Left ventricle myocardium inferior (tissue), 1 donor: ENCODE results near the gene SP2. TPM values are rescaled to one million over a fixed set of nuclear protein-coding genes. Genes with fewer than 3 reads are reported as not detected.

Source experiments
- DNase-seq: peaks from one replicate; pipeline ENCODE4 v3.0.0-alpha.2; 2020
- H3K27ac ChIP-seq: fragments of 200-600 bp; replicated peaks from 2 replicates; pipeline ENCODE4 v1.8.0; 2021
- H3K27me3 ChIP-seq: fragments of 200-600 bp; 2 replicates; pipeline ENCODE4 v1.8.0; 2021; ENCODE audit warnings: low read depth
- H3K36me3 ChIP-seq: fragments of 200-600 bp; 2 replicates; pipeline ENCODE4 v1.8.0; 2021
- H3K4me1 ChIP-seq: fragments of 200-600 bp; 2 replicates; pipeline ENCODE4 v1.8.0; 2021
- H3K4me3 ChIP-seq: fragments of 200-600 bp; 2 replicates; pipeline ENCODE4 v1.8.0; 2021; ENCODE audit warnings: mild to moderate bottlenecking, moderate library complexity
- H3K9me3 ChIP-seq: fragments of 200-600 bp; replicated peaks from 2 replicates; pipeline ENCODE4 v1.8.0; 2021
- intact Hi-C: fragments of 100-400 bp; cut with micrococcal nuclease; formaldehyde crosslinking; loops from one replicate; pipeline ENCODE4 v1.11.0; 2022
- long read RNA-seq: library from polyadenylated mRNA; unstranded; transcript quantifications from one replicate; pipeline ENCODE4 v2.0.0, GENCODE V29; 2021
- total RNA-seq: library from RNA; stranded (reverse); fragmentation: NEBNext Ultra II Directional; extraction: Animal tissue kit (Norgen Biotek cat#: 25700); gene quantifications from one replicate; pipeline ENCODE4 v1.2.1, GENCODE V29; 2021
- TF ChIP-seq, protein P1 (sequence below): fragments of 200-600 bp; IDR thresholded peaks from 2 replicates; pipeline ENCODE4 v1.8.0; 2021; ENCODE audit warnings: antibody characterized with exemption, mild to moderate bottlenecking, borderline replicate concordance
- donor health status: DM: no; HTN: yes; CAD: no; lungs with severe emphysema.

SP2 gene
- total RNA-seq, result 13.9 TPM
- long read RNA-seq, transcript SP2-201 (7 exons, 3,112 nt), result major isoform, 7 of 40 reads
- long read RNA-seq, partial matches to known transcripts, result 18 of 40 reads
- long read RNA-seq, other reads (novel, unspliced or antisense), result 15 of 40 reads

DNA sequence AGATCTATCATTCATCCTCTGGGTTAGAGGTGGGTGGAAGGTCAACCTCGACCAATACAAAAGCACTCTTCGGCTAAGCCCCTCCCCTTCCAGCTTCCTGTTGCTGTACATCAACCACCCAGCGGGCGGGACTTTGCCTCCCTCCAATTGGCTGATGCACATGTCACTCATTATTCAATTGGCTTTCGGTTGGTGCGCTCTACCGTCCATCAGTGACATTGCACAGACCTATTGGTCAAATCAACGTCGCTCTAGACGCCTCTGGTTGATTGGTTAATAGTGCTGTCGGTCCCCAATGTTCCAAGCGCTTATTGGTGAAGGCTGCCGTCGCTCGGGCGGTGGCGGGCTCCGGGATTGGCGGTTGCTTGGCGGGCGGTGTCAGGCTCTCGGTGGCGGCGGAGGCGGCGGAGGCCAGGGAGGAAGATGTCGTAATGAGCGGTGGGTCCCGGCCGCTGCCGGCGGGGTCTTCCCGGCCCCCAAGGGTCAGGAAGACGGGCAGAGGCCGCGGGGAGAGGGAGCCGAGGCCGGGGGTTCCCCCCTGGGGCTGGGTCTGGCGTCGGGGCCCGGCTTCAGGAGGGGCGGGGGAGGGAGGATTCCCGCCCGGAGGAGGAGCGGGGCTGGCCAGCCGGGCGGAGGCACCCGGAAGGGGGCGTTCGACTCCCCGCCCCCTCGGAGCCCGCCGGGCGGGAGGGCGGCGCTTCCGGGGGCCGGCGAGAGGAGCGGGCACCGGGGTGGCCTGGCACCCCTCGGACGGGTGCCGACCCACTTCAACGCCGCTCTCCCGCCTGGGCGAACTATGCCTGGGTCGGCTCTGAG lies at the start of gene SP2:
Gene SP2 (plus strand): TSS at position 381 of the 816 bp plus-strand sequence. CDS start 51 bp downstream, at position 432.
- intact Hi-C loops, result no loop called here
- Histone ChIP-seq H3K27ac (peak within 1 kb of the TSS; percentile 99), H3K27me3 (no peaks in the 10 kb centered on the region), H3K9me3 (no peaks in the 10 kb centered on the region), H3K36me3 (no peaks in the 10 kb centered on the region), H3K4me3 (peak within 1 kb of the TSS; percentile 89), H3K4me1 (peaks cover 61% of the 10 kb centered on the region)
- peak; percentile 99 for DNase-seq
- TF ChIP-seq, protein P1, sequence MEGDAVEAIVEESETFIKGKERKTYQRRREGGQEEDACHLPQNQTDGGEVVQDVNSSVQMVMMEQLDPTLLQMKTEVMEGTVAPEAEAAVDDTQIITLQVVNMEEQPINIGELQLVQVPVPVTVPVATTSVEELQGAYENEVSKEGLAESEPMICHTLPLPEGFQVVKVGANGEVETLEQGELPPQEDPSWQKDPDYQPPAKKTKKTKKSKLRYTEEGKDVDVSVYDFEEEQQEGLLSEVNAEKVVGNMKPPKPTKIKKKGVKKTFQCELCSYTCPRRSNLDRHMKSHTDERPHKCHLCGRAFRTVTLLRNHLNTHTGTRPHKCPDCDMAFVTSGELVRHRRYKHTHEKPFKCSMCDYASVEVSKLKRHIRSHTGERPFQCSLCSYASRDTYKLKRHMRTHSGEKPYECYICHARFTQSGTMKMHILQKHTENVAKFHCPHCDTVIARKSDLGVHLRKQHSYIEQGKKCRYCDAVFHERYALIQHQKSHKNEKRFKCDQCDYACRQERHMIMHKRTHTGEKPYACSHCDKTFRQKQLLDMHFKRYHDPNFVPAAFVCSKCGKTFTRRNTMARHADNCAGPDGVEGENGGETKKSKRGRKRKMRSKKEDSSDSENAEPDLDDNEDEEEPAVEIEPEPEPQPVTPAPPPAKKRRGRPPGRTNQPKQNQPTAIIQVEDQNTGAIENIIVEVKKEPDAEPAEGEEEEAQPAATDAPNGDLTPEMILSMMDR, result no peak

DNA sequence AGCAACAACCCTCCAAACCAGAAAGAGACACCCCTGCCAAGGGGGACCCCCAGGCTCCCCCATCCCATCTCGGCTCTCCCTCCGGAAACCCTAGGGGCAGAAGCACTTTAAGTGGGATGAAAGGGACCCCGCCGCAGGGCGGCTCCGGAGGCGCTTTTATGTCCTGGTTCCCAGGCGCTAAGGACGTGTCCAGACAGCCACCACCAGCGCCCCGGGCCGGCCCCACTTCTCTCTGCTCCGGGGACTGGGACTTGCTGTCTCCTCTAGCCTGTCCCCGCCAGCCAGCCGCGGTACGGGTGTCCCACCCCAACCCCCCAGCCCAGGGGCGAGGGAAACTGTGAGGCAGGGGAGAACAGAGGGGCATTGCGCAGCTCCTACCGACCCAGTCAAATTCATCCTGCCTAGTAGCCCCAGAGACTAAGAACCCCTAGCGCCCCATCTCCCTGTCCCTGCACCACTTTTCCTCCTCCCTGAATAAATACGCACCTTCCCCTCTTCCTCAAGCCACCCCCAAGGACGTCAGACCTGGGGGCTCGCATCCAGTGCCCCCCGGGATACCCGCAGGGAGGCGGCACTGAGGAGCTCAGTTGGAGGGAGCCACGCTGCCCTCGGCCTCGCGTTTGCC lies 49.2 kb upstream of the SP2 start:
- peaks cover 24% of the 10 kb centered on the region for H3K4me1 ChIP-seq
- no peaks in the 10 kb centered on the region for H3K9me3 ChIP-seq
- H3K27ac ChIP-seq, result no peak overlapping the region
- no peak for DNase-seq
- TF ChIP-seq, protein P1, result no peak
- no peaks in the 10 kb centered on the region for H3K36me3 ChIP-seq
- intact Hi-C loops, result loop anchor here (10.0 kb wide), 1 partner anchor 128 kb away; the partner anchor contains the start of gene CDK5RAP3
- H3K4me3 ChIP-seq, result no peak overlapping the region
- H3K27me3 ChIP-seq, result peaks cover 83% of the 10 kb centered on the region

DNA sequence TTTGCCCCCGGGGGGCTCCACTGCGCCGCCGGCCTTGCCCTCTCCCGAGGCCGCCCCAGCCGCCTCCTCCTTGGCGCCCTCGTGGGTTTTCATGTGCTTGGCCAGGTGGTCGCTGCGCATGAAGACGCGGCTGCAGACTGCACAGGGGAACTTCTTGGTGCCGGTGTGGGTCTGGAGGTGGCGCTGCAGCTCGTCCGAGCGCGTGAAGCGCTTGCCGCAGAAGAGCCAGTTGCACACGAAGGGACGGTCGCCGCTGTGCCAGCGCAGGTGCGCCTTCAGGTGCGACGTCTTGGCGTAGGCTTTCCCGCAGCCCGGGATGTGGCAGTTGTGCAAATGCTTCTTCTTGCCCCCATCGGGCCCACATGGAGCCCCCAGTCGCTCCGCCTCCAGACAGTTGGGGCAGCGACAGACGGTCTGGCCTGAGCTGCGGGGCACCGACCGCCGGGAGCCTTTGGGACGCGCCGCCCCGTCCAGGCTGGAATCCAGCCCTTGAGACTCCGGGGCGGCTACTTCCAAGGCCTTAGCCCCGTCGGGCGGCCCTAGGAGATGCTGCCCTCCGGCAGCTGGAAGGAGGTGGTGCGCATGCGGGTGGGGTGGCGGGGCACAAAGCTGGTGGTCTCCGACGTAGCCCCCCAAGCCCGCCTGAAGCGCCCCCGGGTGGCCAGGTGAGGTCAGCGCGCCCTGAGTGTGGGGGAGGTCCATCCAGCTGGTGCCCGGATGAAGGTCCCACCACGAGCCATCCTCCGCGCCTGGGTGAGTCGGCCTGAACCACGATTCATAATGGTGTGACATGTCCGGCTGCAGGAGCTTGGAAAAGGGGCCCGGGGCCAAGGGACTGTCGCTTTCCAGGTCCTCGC lies 48.5 kb upstream of the SP2 start:
- TF ChIP-seq, protein P1, result peak; percentile 38
- DNase-seq, result no peak
- no peak overlapping the region for H3K27ac ChIP-seq
- H3K4me3 ChIP-seq, result no peak overlapping the region
- intact Hi-C loops, result loop anchor here (10.0 kb wide), 1 partner anchor 127 kb away; the partner anchor contains the start of gene CDK5RAP3
- peaks cover 30% of the 10 kb centered on the region for H3K4me1 ChIP-seq
- peaks cover 91% of the 10 kb centered on the region for H3K27me3 ChIP-seq
- H3K36me3 ChIP-seq, result no peaks in the 10 kb centered on the region
- H3K9me3 ChIP-seq, result no peaks in the 10 kb centered on the region

DNA sequence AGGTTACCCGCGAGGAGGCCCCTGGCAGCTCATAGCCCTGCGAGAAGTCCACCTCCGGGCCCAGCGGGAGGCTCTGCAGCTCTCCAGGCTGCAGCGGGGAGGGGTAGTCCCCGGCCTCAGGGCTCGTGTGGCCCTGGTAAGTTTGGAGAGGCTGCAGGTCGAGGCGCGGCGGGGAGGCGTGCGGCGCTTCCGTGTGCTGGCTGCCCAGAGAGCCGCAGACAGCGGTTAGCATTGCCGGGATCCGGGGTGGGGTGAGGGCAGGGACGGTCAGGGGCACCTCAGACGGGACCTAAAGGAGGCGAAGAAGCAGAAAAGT lies 47.9 kb upstream of the SP2 start:
- Histone ChIP-seq H3K27me3 (peaks cover 97% of the 10 kb centered on the region), H3K27ac (no peak overlapping the region), H3K4me3 (no peak overlapping the region), H3K36me3 (no peaks in the 10 kb centered on the region), H3K9me3 (no peaks in the 10 kb centered on the region), H3K4me1 (peaks cover 30% of the 10 kb centered on the region)
- TF ChIP-seq, protein P1, result no peak
- intact Hi-C loops, result loop anchor here (10.0 kb wide), 1 partner anchor 127 kb away; the partner anchor contains the start of gene CDK5RAP3
- DNase-seq, result no peak

DNA sequence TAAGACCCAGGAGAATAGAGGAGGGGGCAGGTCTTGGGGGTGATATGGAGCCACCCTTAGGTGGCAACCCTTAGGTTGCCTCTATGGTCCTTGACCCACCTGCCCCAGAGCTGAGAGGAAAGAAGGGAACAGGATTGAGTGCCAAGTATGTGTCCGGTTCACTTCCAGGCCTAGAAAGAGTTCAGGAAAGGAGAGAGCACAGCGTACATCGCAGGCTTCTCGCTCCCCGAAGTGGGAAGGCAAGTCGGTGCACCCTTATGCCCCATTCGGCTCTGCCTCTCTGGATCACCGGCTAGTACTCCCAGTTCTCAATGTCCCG lies 45.7 kb upstream of the SP2 start:
- TF ChIP-seq, protein P1, result no peak
- peaks cover 30% of the 10 kb centered on the region for H3K4me1 ChIP-seq
- no peaks in the 10 kb centered on the region for H3K9me3 ChIP-seq
- peak overlapping the region; percentile 62 for H3K4me3 ChIP-seq
- peaks cover 100% of the 10 kb centered on the region for H3K27me3 ChIP-seq
- DNase-seq, result no peak
- intact Hi-C loops, result no loop called here
- no peak overlapping the region for H3K27ac ChIP-seq
- H3K36me3 ChIP-seq, result no peaks in the 10 kb centered on the region
